Neutrophil (primary cell): ENCODE data around the gene PBX2.
A peak's percentile ranks its signal among the peaks of the same experiment; 100 is the strongest.
"Not testable (repeated sequence)": the region's sequence is repeated elsewhere in the genome, so short reads cannot be mapped to it uniquely, and the experiment has no call there.

Source experiments
- H3K27ac ChIP-seq: fragments of 200-600 bp; sonication (generic); 2 replicates; pipeline ENCODE4 v1.5.1; 2016; ENCODE audit warnings: mild to moderate bottlenecking, moderate library complexity
- H3K27me3 ChIP-seq: fragments of 200-600 bp; sonication (generic); 2 replicates; pipeline ENCODE4 v1.6.0; 2016; ENCODE audit warnings: mild to moderate bottlenecking
- H3K36me3 ChIP-seq: fragments of 200-600 bp; sonication (generic); 2 replicates; pipeline ENCODE4 v1.5.1; 2017
- H3K4me1 ChIP-seq, 2 experiments: fragments of 200-600 bp in 1 of 2; sonication (generic) in 1 of 2; 1 replicate in 1 of 2; 2 replicates in 1 of 2; pipeline versions ENCODE4 v1.5.1 to v1.6.1; 2013 to 2016; ENCODE audit warnings: low read depth in 1 of 2, low read length in 1 of 2, mild to moderate bottlenecking in 1 of 2, moderate library complexity in 1 of 2; ENCODE audit not compliant: control insufficient read depth in 1 of 2, insufficient read depth in 1 of 2
- H3K4me3 ChIP-seq, 2 experiments: fragments of 200-600 bp in 1 of 2; sonication (generic) in 1 of 2; 1 replicate in 1 of 2; 2 replicates in 1 of 2; pipeline ENCODE4 v1.5.1; 2013 to 2016; ENCODE audit warnings: low read depth in 1 of 2, low read length in 1 of 2, mild to moderate bottlenecking in 1 of 2, moderate library complexity in 1 of 2
- H3K9me3 ChIP-seq: fragments of 200-600 bp; sonication (generic); 2 replicates; pipeline ENCODE4 v1.5.1; 2016
- CTCF ChIP-seq: fragments of 200-600 bp; sonication (generic); IDR thresholded peaks from 2 replicates; pipeline ENCODE4 v1.5.1; 2016; ENCODE audit warnings: antibody characterized with exemption

PBX2 gene

GRCh38 chr6:32187009-32187709 lies 2.8 kb downstream of the PBX2 start:
- TF ChIP-seq CTCF = no peak
- H3K27ac ChIP-seq = peak overlapping the region; percentile 95
- peaks cover 61% of the 10 kb centered on the region for H3K36me3 ChIP-seq
- no peaks in the 10 kb centered on the region for H3K9me3 ChIP-seq
- H3K4me1 ChIP-seq = peaks cover 47 to 48% of the 10 kb centered on the region in 2 experiments
- H3K27me3 ChIP-seq = no peaks in the 10 kb centered on the region
- peak overlapping the region; percentile 81 to 97 for H3K4me3 ChIP-seq

- H3K4me3 ChIP-seq = peak overlapping the region in 1 of 2 experiments; percentile 81
- not testable (repeated sequence) for H3K9me3 ChIP-seq, H3K27me3 ChIP-seq
- peaks cover 68% of the 10 kb centered on the region for H3K36me3 ChIP-seq
- H3K4me1 ChIP-seq = peaks cover 41 to 48% of the 10 kb centered on the region in 2 experiments
- peak overlapping the region; percentile 95 for H3K27ac ChIP-seq
These were observed 3.7 kb downstream of the PBX2 start for GRCh38 chr6:32186151-32186840.

- H3K27ac ChIP-seq = peak overlapping the region; percentile 95
These were observed 4.3 kb downstream of the PBX2 start for GRCh38 chr6:32185681-32186131.

GRCh38 chr6:32184084-32184640 lies 5.8 kb downstream of the PBX2 start, which contains the start of gene AGER:
Gene AGER, minus strand, starts transcription at chr6:32184253. Its CDS starts 31 bp downstream, at chr6:32184222.
- Histone ChIP-seq H3K27ac (peak within 1 kb of the TSS; percentile 97), H3K4me3 (no peak within 1 kb of the TSS), H3K36me3 (peaks cover 71% of the 10 kb centered on the region), H3K4me1 (peaks cover 40 to 49% of the 10 kb centered on the region in 2 experiments), H3K27me3 (no peaks in the 10 kb centered on the region), H3K9me3 (no peaks in the 10 kb centered on the region)
- TF ChIP-seq CTCF = no peak

More at GRCh38 chr6:32185681-32186131, 4.3 kb downstream of the PBX2 start:
- H3K9me3 ChIP-seq, H3K27me3 ChIP-seq: not testable (repeated sequence)
- Histone ChIP-seq H3K4me1 (peaks cover 35 to 44% of the 10 kb centered on the region in 2 experiments), H3K4me3 (peak overlapping the region in 1 of 2 experiments; percentile 7), H3K36me3 (peaks cover 68% of the 10 kb centered on the region)

- H3K4me3 ChIP-seq = no peak overlapping the region
- TF ChIP-seq CTCF = no peak
- no peaks in the 10 kb centered on the region for H3K9me3 ChIP-seq
- peaks cover 71% of the 10 kb centered on the region for H3K36me3 ChIP-seq
- H3K4me1 ChIP-seq = peaks cover 40 to 51% of the 10 kb centered on the region in 2 experiments
- H3K27ac ChIP-seq = peak overlapping the region; percentile 97
- H3K27me3 ChIP-seq = no peaks in the 10 kb centered on the region
These were observed 6.4 kb downstream of the PBX2 start for GRCh38 chr6:32183483-32184083.

GRCh38 chr6:32183030-32183429 lies 7.0 kb downstream of the PBX2 start:
- Histone ChIP-seq H3K27ac (peak overlapping the region; percentile 97), H3K9me3 (no peaks in the 10 kb centered on the region), H3K27me3 (no peaks in the 10 kb centered on the region), H3K4me1 (peaks cover 36 to 48% of the 10 kb centered on the region in 2 experiments), H3K4me3 (no peak overlapping the region), H3K36me3 (peaks cover 67% of the 10 kb centered on the region)
- no peak for TF ChIP-seq CTCF
